Fibroblast of lung (primary cell): Measurements from ENCODE around the gene COL26A1. TPM values are rescaled to one million over a fixed set of nuclear protein-coding genes. Genes with fewer than 3 reads are reported as not detected.
A peak's percentile ranks its signal among the peaks of the same experiment; 100 is the strongest.

ENCODE experiments used
- DNase-seq, 2 donors: peaks; one replicate each; pipeline versions ENCODE4 v3.0.0 to v3.0.0-alpha.2; 2010; ENCODE audit warnings: low read depth in 2 of 2
- H2AFZ ChIP-seq: 2 replicates; pipeline ENCODE4 v1.5.1; 2012; ENCODE audit warnings: low read length, control low read depth, inconsistent platforms
- H3K27ac ChIP-seq: 2 replicates; pipeline ENCODE4 v1.5.1; 2011; ENCODE audit warnings: low read length, control low read depth; ENCODE audit not compliant: insufficient read depth
- H3K27me3 ChIP-seq: 2 replicates; pipeline ENCODE4 v1.5.1; 2011; ENCODE audit warnings: mild to moderate bottlenecking, low read length; ENCODE audit not compliant: control insufficient read depth, insufficient read depth
- H3K36me3 ChIP-seq: 2 replicates; pipeline ENCODE4 v1.5.1; 2011; ENCODE audit warnings: low read length; ENCODE audit not compliant: control insufficient read depth, insufficient read depth
- H3K4me1 ChIP-seq: 2 replicates; pipeline ENCODE4 v1.5.1; 2011; ENCODE audit warnings: low read length; ENCODE audit not compliant: control insufficient read depth, insufficient read depth; ENCODE audit errors: extremely low read depth
- H3K4me2 ChIP-seq: 2 replicates; pipeline ENCODE4 v1.5.1; 2011; ENCODE audit warnings: low read length, control low read depth; ENCODE audit not compliant: insufficient read depth; ENCODE audit errors: extremely low read depth
- H3K4me3 ChIP-seq, 4 experiments: fragments of 200-600 bp in 1 of 4; sonication (generic) in 1 of 4; replicated peaks in 1 of 4; 2 replicates each; pipeline ENCODE4 v1.5.1; 2011 to 2016; ENCODE audit warnings: low read length in 4 of 4, low read depth in 3 of 4, mild to moderate bottlenecking in 3 of 4, control low read depth in 2 of 4, inconsistent platforms in 1 of 4, mixed read lengths in 1 of 4; ENCODE audit not compliant: insufficient read depth in 1 of 4; ENCODE audit errors: control extremely low read depth in 1 of 4
- H3K79me2 ChIP-seq: 2 replicates; pipeline ENCODE4 v1.5.1; 2012; ENCODE audit warnings: mild to moderate bottlenecking, low read length, inconsistent platforms; ENCODE audit not compliant: control insufficient read depth, insufficient read depth
- H3K9ac ChIP-seq: 2 replicates; pipeline ENCODE4 v1.5.1; 2011; ENCODE audit warnings: mild to moderate bottlenecking, low read length, control low read depth; ENCODE audit not compliant: insufficient read depth
- H3K9me3 ChIP-seq: 2 replicates; pipeline ENCODE4 v1.5.1; 2012; ENCODE audit warnings: low read depth, low read length; ENCODE audit not compliant: control insufficient read depth, insufficient read depth
- H4K20me1 ChIP-seq: 2 replicates; pipeline ENCODE4 v1.5.1; 2011; ENCODE audit warnings: low read length; ENCODE audit not compliant: control insufficient read depth, insufficient read depth; ENCODE audit errors: extremely low read depth
- EZH2 ChIP-seq: IDR thresholded peaks from 2 replicates; pipeline ENCODE4 v1.5.1; 2012; ENCODE audit warnings: low read length, control low read depth, mild to moderate bottlenecking; ENCODE audit errors: missing control alignments
- polyA plus RNA-seq, 2 donors: library from polyadenylated mRNA; depleted of rRNA in 1 of 2; stranded (reverse) in 1 of 2; unstranded in 1 of 2; fragments of >200 nt; gene quantifications; 2 replicates each; pipeline ENCODE4 v1.2.1, GENCODE V29; 2011 to 2012; ENCODE audit warnings: missing spikeins in 1 of 2
- total RNA-seq: library from RNA; depleted of rRNA; stranded (reverse); fragments of >200 nt; gene quantifications from 2 replicates; pipeline ENCODE4 v1.2.1, GENCODE V29; 2014
- TF ChIP-seq, protein P1 (sequence below), 2 donors: IDR thresholded peaks in 1 of 2; conservative IDR thresholded peaks in 1 of 2; 1 replicate in 1 of 2; 2 replicates in 1 of 2; pipeline ENCODE4 v1.5.1; 2011 to 2012; ENCODE audit warnings: low read length in 2 of 2, control low read depth in 1 of 2, inconsistent platforms in 1 of 2, low read depth in 1 of 2, mild to moderate bottlenecking in 1 of 2

COL26A1 gene
- total and polyA plus RNA-seq, 2 donors (not counting 1 experiment from before 2014, with no cell fraction given) = 0.06 TPM; not detected in 1

DNA sequence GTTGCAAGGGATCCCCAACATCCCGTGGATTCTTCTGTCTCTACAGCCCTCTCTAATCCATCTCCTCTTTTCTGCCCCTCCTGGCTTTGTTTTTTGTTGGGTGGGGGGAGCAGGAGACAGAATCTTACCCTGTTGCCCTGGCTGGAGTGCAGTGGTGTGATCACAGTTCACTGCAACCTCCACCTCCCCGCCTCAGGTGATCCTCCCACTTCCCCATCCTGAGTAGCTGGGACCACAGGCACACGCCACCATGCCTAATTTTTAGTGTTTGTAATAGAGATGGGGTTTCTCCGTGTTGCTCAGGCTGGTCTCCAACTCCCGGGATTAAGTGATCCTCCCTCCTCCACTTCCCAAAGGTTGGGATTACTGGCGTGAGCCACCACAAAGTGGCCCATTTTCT, 144.7 kb downstream of the COL26A1 start:
- no peak overlapping the region for H3K9ac ChIP-seq
- H3K27ac ChIP-seq = no peak overlapping the region
- H3K27me3 ChIP-seq = peaks cover 6% of the 10 kb centered on the region
- no peaks in the 10 kb centered on the region for H3K36me3 ChIP-seq
- no peaks in the 10 kb centered on the region for H3K9me3 ChIP-seq
- no peak for DNase-seq
- H4K20me1 ChIP-seq = no peaks in the 10 kb centered on the region
- H3K79me2 ChIP-seq = no peaks in the 10 kb centered on the region
- H3K4me1 ChIP-seq = no peaks in the 10 kb centered on the region
- TF ChIP-seq EZH2 = no peak
- TF ChIP-seq, protein P1, sequence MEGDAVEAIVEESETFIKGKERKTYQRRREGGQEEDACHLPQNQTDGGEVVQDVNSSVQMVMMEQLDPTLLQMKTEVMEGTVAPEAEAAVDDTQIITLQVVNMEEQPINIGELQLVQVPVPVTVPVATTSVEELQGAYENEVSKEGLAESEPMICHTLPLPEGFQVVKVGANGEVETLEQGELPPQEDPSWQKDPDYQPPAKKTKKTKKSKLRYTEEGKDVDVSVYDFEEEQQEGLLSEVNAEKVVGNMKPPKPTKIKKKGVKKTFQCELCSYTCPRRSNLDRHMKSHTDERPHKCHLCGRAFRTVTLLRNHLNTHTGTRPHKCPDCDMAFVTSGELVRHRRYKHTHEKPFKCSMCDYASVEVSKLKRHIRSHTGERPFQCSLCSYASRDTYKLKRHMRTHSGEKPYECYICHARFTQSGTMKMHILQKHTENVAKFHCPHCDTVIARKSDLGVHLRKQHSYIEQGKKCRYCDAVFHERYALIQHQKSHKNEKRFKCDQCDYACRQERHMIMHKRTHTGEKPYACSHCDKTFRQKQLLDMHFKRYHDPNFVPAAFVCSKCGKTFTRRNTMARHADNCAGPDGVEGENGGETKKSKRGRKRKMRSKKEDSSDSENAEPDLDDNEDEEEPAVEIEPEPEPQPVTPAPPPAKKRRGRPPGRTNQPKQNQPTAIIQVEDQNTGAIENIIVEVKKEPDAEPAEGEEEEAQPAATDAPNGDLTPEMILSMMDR (conservative IDR thresholded peaks at IDR 0.05 in 1 of 2, IDR thresholded peaks at IDR 0.05 in 1 of 2; ENCODE audit: low read depth in 1 of 2, low read length in 2 of 2) = no peak
- no peak overlapping the region for H3K4me3 ChIP-seq
- no peak overlapping the region for H3K4me2 ChIP-seq
- no peak overlapping the region for H2AFZ ChIP-seq

- TF ChIP-seq, protein P1 (conservative IDR thresholded peaks at IDR 0.05 in 1 of 2, IDR thresholded peaks at IDR 0.05 in 1 of 2; ENCODE audit: low read depth in 1 of 2, low read length in 2 of 2) = peak; percentile 54 to 70
- TF ChIP-seq EZH2 = no peak
- no peak overlapping the region for H3K4me2 ChIP-seq
- H4K20me1 ChIP-seq = no peaks in the 10 kb centered on the region
- H3K9me3 ChIP-seq = no peaks in the 10 kb centered on the region
- peak; percentile 26 to 59 for DNase-seq
- H3K36me3 ChIP-seq = no peaks in the 10 kb centered on the region
- no peak overlapping the region for H3K27ac ChIP-seq
- peaks cover 6% of the 10 kb centered on the region for H3K27me3 ChIP-seq
- H2AFZ ChIP-seq = no peak overlapping the region
- no peak overlapping the region for H3K4me3 ChIP-seq
- no peaks in the 10 kb centered on the region for H3K79me2 ChIP-seq
- no peaks in the 10 kb centered on the region for H3K4me1 ChIP-seq
- no peak overlapping the region for H3K9ac ChIP-seq
These were observed 145.1 kb downstream of the COL26A1 start for GRCh38 chr7:101507791-101508252.

DNA sequence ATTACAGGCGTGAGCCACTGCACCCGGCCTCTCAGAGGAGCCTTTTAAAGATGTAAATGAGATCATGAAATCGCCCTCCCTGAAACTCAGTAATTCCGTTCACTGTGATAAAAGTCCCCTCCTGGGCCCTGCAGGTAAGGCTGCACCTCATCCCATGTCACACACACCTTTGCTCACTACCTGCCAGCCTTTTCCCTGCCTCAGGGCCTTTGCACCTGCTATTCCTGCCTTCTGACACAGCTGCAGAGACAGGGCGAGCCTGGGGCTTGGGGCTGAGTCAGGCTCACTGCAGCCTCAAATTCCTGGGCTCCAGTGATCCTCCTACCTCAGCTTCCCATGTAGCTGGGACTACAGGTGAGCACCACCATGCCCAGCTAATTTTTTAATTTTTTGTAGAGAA, 147.6 kb downstream of the COL26A1 start:
- Histone ChIP-seq H3K9ac (no peak overlapping the region), H4K20me1 (no peaks in the 10 kb centered on the region), H3K4me3 (no peak overlapping the region), H2AFZ (no peak overlapping the region), H3K27ac (no peak overlapping the region), H3K9me3 (no peaks in the 10 kb centered on the region), H3K36me3 (no peaks in the 10 kb centered on the region), H3K4me2 (no peak overlapping the region), H3K4me1 (no peaks in the 10 kb centered on the region), H3K27me3 (peaks cover 6% of the 10 kb centered on the region), H3K79me2 (no peaks in the 10 kb centered on the region)
- no peak for TF ChIP-seq EZH2
- TF ChIP-seq, protein P1 (conservative IDR thresholded peaks at IDR 0.05 in 1 of 2, IDR thresholded peaks at IDR 0.05 in 1 of 2; ENCODE audit: low read depth in 1 of 2, low read length in 2 of 2) = no peak
- DNase-seq = no peak
